Measurements from ENCODE around the gene LRRC74B. TPM values are rescaled to one million over a fixed set of nuclear protein-coding genes. Genes with fewer than 3 reads are reported as not detected.
"Not testable (repeated sequence)": the region's sequence is repeated elsewhere in the genome, so short reads cannot be mapped to it uniquely, and the experiment has no call there.

Gene LRRC74B
- total RNA-seq, 2 donors from 2014 or later = not detected

DNA sequence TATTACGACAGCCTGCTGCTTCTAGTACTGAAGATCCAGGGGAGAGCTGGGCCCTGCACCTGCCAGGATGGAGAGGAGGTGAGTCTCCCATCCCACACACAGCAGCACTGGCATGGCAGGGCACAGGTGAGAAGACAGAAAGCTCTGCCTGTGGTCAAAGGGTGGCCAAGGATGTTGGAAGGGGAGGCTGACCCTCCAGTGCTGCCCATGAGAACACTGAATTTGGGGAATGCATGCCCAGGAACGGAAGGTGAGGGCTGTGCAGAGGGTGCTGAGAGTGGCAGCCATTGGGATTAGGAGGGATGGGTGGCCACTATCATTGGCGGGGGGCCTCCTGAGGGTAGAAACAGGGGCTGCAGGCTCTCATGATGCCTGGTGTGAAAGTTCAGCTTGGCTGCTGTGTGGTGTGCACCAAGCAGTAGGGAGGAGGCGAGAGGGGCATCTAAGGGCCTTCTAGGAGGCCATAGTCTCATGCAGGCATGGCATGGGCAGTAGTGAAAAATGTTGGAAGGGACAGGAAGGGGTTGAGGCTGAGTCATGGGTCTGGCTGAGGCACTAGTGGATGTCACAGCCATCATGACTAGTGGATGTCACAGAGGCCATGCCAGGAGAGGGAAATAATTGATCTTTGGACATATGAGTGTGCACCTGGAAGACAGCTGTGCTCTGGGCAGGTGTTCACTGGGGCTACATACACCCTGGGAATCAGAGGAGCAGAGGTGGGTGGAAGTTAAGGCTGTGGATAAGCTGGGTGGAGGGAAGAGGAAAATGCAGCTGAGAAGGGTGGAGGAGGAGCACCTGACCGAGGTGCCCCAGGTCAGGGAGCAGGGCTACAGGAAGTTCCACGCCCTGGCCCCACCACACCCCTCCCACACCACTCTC is 2.5 kb upstream of the LRRC74B start:
- H3K4me1 ChIP-seq = peaks cover 10% of the 10 kb centered on the region
- intact Hi-C loops (cut with DNase I) = no loop called here
- H3K9me3 ChIP-seq = no peaks in the 10 kb centered on the region
- peak; percentile 50 for DNase-seq
- H3K4me3 ChIP-seq = no peak overlapping the region
- no peaks in the 10 kb centered on the region for H3K27me3 ChIP-seq
- no peak overlapping the region for H3K9ac ChIP-seq (ENCODE audit: low read depth in 2 of 2, low read length in 2 of 2)
- TF ChIP-seq, protein P1, sequence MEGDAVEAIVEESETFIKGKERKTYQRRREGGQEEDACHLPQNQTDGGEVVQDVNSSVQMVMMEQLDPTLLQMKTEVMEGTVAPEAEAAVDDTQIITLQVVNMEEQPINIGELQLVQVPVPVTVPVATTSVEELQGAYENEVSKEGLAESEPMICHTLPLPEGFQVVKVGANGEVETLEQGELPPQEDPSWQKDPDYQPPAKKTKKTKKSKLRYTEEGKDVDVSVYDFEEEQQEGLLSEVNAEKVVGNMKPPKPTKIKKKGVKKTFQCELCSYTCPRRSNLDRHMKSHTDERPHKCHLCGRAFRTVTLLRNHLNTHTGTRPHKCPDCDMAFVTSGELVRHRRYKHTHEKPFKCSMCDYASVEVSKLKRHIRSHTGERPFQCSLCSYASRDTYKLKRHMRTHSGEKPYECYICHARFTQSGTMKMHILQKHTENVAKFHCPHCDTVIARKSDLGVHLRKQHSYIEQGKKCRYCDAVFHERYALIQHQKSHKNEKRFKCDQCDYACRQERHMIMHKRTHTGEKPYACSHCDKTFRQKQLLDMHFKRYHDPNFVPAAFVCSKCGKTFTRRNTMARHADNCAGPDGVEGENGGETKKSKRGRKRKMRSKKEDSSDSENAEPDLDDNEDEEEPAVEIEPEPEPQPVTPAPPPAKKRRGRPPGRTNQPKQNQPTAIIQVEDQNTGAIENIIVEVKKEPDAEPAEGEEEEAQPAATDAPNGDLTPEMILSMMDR (IDR thresholded peaks at IDR 0.05) = no peak
- H3K27ac ChIP-seq = no peak overlapping the region
- H3K36me3 ChIP-seq = no peaks in the 10 kb centered on the region

DNA sequence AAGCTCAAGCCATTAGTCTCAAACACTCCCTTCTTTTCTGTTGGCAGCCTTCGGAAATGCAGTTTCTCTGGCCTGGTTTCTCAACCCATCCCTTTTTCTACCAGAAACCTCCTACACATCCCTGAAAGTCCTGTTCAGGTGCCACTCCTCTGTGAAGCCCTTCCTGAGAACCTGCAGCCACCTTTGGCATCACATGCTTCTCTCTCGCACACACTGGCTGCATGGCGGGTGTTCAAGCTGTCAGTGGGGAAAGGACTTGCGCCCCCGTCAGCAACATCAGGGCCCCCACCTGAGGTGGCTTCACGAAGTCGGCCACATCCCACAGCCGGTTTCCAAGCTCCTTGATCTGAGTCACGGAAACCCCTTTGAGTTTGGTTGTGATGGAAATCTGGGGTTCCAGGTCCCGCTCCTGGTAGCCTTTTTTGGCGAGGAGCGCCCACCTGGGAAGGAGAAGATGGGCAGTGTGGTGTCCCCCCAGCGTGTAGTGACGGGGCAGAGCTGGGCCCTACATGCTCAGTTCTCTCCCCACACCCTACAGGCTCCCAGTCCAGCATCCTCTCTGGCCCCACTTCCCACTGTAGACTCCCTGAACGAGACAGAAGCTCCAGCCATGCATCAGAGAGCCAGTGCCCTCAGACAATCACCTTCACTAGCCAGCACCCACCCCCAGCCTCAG is 1.7 kb upstream of the LRRC74B start:
- Histone ChIP-seq H3K27ac (no peak overlapping the region), H3K9ac (ENCODE audit: low read depth in 2 of 2, low read length in 2 of 2) (no peak overlapping the region), H3K27me3 (no peaks in the 10 kb centered on the region), H3K4me3 (no peak overlapping the region), H3K36me3 (no peaks in the 10 kb centered on the region), H3K4me1 (peaks cover 10% of the 10 kb centered on the region), H3K9me3 (no peaks in the 10 kb centered on the region)
- TF ChIP-seq, protein P1 (IDR thresholded peaks at IDR 0.05) = no peak
- intact Hi-C loops (cut with DNase I) = no loop called here
- DNase-seq = no peak

DNA sequence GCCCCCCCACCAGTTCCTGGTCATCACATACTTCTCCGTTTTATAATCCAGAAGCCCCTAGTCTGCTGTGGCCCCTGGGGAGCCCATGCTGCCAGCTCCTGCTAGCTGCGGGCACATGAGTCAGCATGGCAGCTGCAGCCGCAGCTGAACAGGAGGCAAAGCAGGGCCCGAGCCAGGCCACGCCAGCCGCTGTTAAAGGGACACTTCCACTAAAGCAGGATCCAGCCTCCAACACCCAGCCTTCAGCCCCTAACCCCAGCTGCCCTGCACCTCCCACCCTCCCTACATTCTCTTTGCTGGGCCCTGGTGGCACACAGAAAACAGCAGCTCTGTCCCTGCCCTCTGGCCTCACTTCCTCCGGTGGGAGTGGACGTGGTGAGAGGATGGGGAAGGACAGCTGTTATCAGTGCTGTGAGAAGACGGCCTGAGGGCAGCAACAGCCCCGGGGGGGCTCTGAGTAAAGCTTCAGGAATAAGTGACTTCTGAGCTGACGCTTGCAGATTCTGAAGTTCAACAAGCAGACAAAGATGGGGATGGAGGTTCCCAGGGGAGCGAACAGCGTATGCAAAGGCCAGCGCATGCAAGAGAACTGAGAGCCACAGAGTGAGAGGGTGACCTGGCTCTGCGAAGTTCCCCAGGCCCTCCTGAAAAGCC is 688 bp upstream of the LRRC74B start:
- Histone ChIP-seq H3K9me3 (no peaks in the 10 kb centered on the region), H3K4me3 (peak overlapping the region; percentile 26), H3K4me1 (peaks cover 10% of the 10 kb centered on the region), H3K27ac (no peak overlapping the region), H3K36me3 (no peaks in the 10 kb centered on the region), H3K27me3 (no peaks in the 10 kb centered on the region), H3K9ac (ENCODE audit: low read depth in 2 of 2, low read length in 2 of 2) (no peak overlapping the region)
- DNase-seq = no peak
- TF ChIP-seq, protein P1 (IDR thresholded peaks at IDR 0.05) = no peak
- intact Hi-C loops (cut with DNase I) = no loop called here

DNA sequence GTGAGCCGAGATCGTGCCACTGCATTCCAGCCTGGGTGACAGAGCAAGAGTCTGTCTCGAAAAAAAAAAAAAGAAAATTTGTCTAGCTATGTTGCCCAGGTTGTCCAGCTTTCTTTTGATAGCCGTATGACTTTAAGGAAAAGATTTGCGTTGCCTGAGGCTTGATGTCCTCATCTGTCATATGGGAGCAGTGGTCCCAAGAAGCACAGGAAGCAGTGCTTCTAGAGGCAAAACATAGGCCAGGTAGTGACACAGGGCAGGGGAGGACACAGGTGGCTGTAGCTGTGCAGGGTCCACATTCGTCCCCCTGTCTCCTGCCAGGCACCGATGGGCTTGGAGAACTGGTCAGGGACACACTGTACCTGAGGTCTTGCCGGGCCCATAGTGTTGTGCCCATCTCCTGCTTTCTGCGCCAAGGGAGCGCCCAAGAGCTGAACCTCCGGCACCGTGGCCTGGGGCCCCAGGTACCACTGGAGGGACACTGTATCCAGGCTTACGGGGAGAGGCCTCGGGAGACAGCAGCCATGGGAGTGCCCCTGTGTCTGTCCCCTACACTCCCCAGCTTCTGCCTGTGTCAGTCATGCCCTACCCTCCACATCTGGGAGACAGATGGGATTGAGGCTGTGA is 1.4 kb downstream of the LRRC74B start:
- Histone ChIP-seq H3K4me3 (no peak overlapping the region), H3K36me3 (no peaks in the 10 kb centered on the region), H3K27ac (no peak overlapping the region), H3K27me3 (no peaks in the 10 kb centered on the region), H3K9me3 (no peaks in the 10 kb centered on the region), H3K9ac (ENCODE audit: low read depth in 2 of 2, low read length in 2 of 2) (no peak overlapping the region), H3K4me1 (peaks cover 10% of the 10 kb centered on the region)
- DNase-seq = no peak
- TF ChIP-seq, protein P1 (IDR thresholded peaks at IDR 0.05) = no peak
- intact Hi-C loops (cut with DNase I) = no loop called here

DNA sequence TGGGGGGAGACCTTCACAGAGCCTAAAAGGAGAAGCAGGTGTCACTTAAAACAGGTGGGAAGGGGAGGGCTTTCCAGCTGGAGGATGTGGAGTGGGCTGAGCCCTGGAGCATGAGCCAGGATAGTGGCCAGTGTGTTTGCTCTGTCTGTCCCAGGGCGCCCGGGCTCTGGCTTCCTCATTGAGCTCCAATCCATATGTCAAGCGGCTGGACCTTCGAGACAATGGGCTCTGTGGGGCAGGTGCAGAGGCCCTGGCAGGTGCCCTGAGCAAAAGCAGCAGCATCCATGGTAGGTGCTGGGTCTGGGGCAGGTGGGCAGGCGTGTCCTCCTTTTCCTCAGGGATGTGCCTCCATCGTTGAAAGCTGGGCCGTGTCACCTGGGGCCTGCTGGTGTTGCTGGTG is 2.0 kb downstream of the LRRC74B start:
- DNase-seq = no peak
- no peaks in the 10 kb centered on the region for H3K9me3 ChIP-seq
- no peak overlapping the region for H3K9ac ChIP-seq (ENCODE audit: low read depth in 2 of 2, low read length in 2 of 2)
- no peak overlapping the region for H3K27ac ChIP-seq
- TF ChIP-seq, protein P1 (IDR thresholded peaks at IDR 0.05) = no peak
- H3K4me3 ChIP-seq = no peak overlapping the region
- H3K4me1 ChIP-seq = peaks cover 10% of the 10 kb centered on the region
- no peaks in the 10 kb centered on the region for H3K27me3 ChIP-seq
- intact Hi-C loops (cut with DNase I) = no loop called here
- H3K36me3 ChIP-seq = no peaks in the 10 kb centered on the region

DNA sequence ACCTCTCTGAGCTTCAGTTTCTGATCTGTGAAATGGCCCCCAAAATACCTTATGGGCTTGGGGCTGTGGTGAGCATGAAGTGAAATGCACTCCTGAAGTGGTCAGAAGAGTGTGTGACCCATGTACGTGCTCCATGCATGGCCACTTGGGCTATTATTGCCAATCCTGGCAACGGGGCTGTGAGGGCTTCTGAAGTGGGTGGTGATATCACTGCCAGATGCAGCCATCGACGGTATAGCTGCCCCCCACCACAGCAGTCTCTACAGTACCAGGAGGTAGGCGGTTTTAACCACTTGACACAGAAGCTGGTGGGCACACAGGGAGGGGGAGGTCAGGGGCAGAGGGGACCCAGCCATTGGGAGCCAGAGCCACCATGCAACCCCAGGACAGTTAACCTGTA is 2.7 kb downstream of the LRRC74B start:
- H3K36me3 ChIP-seq; DNase-seq; H3K27me3 ChIP-seq; H3K9ac ChIP-seq (ENCODE audit: low read depth in 2 of 2, low read length in 2 of 2); H3K4me1 ChIP-seq; H3K4me3 ChIP-seq; H3K27ac ChIP-seq; H3K9me3 ChIP-seq; intact Hi-C loops (cut with DNase I): not testable (repeated sequence)

DNA sequence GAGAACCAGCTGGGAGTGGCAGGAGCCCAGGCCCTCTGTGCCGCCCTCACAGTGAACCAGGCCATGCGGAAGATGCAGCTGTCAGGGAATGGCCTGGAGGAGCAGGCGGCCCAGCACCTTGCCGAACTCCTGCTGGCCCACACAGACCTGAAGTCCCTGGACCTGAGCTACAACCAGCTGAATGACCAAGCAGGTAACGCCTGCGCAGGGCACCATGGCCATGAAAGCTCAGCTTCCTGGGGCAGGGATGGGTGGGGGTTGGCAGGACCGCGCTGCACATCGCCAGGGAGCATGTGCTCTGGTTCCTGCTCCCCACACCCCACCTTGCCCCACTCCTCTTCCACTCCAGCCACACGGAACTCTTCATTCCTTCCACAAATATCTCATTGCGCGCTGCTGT is 3.2 kb downstream of the LRRC74B start:
- H3K9me3 ChIP-seq; H3K4me1 ChIP-seq; H3K4me3 ChIP-seq; DNase-seq; H3K27ac ChIP-seq; intact Hi-C loops (cut with DNase I); H3K27me3 ChIP-seq; H3K9ac ChIP-seq (ENCODE audit: low read depth in 2 of 2, low read length in 2 of 2); H3K36me3 ChIP-seq: not testable (repeated sequence)

Data from colonic mucosa (tissue), 4 donors.